Glutamatergic neuron (in vitro differentiated cells): ENCODE results near the gene NCOA7. TPM values are rescaled to one million over a fixed set of nuclear protein-coding genes. Genes with fewer than 3 reads are reported as not detected.
A peak's percentile ranks its signal among the peaks of the same experiment; 100 is the strongest.
"Not testable (repeated sequence)": the region's sequence is repeated elsewhere in the genome, so short reads cannot be mapped to it uniquely, and the experiment has no call there.

ENCODE experiments used
- DNase-seq: peaks from one replicate; pipeline ENCODE4 v3.0.0; 2022
- H3K27ac Mint-ChIP-seq: one replicate; pipeline ENCODE4 v1.8.0; 2020; ENCODE audit warnings: mild to moderate bottlenecking, mixed read lengths, inconsistent platforms; ENCODE audit not compliant: unreplicated experiment
- H3K27me3 Mint-ChIP-seq: one replicate; pipeline ENCODE4 v1.8.0; 2020; ENCODE audit warnings: mild to moderate bottlenecking, moderate library complexity, mixed read lengths, inconsistent platforms; ENCODE audit not compliant: unreplicated experiment
- H3K36me3 Mint-ChIP-seq: one replicate; pipeline ENCODE4 v1.8.0; 2020; ENCODE audit warnings: mild to moderate bottlenecking, mixed read lengths, inconsistent platforms; ENCODE audit not compliant: unreplicated experiment
- H3K4me1 Mint-ChIP-seq: one replicate; pipeline ENCODE4 v1.8.0; 2020; ENCODE audit warnings: mild to moderate bottlenecking, low read depth, mixed read lengths, inconsistent platforms; ENCODE audit not compliant: unreplicated experiment
- H3K4me3 Mint-ChIP-seq: one replicate; pipeline ENCODE4 v1.8.0; 2020; ENCODE audit warnings: mild to moderate bottlenecking, mixed read lengths, inconsistent platforms; ENCODE audit not compliant: unreplicated experiment
- H3K9me3 Mint-ChIP-seq: one replicate; pipeline ENCODE4 v1.8.0; 2020; ENCODE audit warnings: mild to moderate bottlenecking, moderate library complexity, mixed read lengths, inconsistent platforms; ENCODE audit not compliant: unreplicated experiment
- total RNA-seq: library from RNA; stranded (reverse); fragmentation: NEBNext Ultra II Directional; extraction: Animal tissue kit (Norgen Biotek cat#: 25700); gene quantifications from one replicate; pipeline ENCODE4 v1.2.1, GENCODE V29; 2021; ENCODE audit not compliant: unreplicated experiment
- TF ChIP-seq, protein P1 (sequence below): fragments of 200-600 bp; sonication (generic); IDR thresholded peaks from one replicate; pipeline ENCODE4 v1.5.0; 2021; ENCODE audit not compliant: partially characterized antibody, unreplicated experiment

The NCOA7 gene
- total RNA-seq, 1 donor from 2014 or later = 23.5 TPM

GRCh38 chr6:125968493-125968892, 177.7 kb downstream of the NCOA7 start:
- no peaks in the 10 kb centered on the region for H3K36me3 Mint-ChIP-seq
- TF ChIP-seq, protein P1, sequence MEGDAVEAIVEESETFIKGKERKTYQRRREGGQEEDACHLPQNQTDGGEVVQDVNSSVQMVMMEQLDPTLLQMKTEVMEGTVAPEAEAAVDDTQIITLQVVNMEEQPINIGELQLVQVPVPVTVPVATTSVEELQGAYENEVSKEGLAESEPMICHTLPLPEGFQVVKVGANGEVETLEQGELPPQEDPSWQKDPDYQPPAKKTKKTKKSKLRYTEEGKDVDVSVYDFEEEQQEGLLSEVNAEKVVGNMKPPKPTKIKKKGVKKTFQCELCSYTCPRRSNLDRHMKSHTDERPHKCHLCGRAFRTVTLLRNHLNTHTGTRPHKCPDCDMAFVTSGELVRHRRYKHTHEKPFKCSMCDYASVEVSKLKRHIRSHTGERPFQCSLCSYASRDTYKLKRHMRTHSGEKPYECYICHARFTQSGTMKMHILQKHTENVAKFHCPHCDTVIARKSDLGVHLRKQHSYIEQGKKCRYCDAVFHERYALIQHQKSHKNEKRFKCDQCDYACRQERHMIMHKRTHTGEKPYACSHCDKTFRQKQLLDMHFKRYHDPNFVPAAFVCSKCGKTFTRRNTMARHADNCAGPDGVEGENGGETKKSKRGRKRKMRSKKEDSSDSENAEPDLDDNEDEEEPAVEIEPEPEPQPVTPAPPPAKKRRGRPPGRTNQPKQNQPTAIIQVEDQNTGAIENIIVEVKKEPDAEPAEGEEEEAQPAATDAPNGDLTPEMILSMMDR = no peak
- H3K4me3 Mint-ChIP-seq = no peak overlapping the region
- H3K4me1 Mint-ChIP-seq = no peaks in the 10 kb centered on the region
- no peak for DNase-seq
- peaks cover 1% of the 10 kb centered on the region for H3K9me3 Mint-ChIP-seq
- H3K27ac Mint-ChIP-seq = no peak overlapping the region
- no peaks in the 10 kb centered on the region for H3K27me3 Mint-ChIP-seq

DNA sequence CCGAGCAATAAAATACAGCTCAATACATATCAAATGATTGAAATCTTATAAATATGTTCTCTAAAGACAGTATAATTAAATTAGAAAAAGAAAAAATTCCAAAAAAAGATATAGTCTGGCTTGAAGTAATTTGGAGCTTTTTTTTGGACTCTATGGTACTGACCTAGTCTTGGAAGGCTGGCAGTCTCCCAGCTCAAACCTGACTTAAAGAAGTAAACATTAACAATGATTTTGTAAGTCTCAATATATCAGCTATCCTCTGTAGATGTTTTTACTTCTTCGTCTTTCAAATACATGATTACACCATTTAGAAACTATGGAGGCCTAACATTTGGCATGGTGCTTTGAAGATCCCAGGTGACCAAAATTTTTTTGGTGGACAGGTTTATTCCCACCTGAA, 180.0 kb downstream of the NCOA7 start:
- Mint-ChIP-seq H3K9me3 (no peaks in the 10 kb centered on the region), H3K4me1 (no peaks in the 10 kb centered on the region), H3K27me3 (no peaks in the 10 kb centered on the region), H3K4me3 (no peak overlapping the region), H3K27ac (no peak overlapping the region), H3K36me3 (no peaks in the 10 kb centered on the region)
- DNase-seq = no peak
- TF ChIP-seq, protein P1 = no peak

GRCh38 chr6:125972478-125972877, 181.7 kb downstream of the NCOA7 start:
- H3K4me3 Mint-ChIP-seq, H3K27me3 Mint-ChIP-seq, H3K4me1 Mint-ChIP-seq, DNase-seq, H3K36me3 Mint-ChIP-seq, H3K9me3 Mint-ChIP-seq, H3K27ac Mint-ChIP-seq: not testable (repeated sequence)

DNA sequence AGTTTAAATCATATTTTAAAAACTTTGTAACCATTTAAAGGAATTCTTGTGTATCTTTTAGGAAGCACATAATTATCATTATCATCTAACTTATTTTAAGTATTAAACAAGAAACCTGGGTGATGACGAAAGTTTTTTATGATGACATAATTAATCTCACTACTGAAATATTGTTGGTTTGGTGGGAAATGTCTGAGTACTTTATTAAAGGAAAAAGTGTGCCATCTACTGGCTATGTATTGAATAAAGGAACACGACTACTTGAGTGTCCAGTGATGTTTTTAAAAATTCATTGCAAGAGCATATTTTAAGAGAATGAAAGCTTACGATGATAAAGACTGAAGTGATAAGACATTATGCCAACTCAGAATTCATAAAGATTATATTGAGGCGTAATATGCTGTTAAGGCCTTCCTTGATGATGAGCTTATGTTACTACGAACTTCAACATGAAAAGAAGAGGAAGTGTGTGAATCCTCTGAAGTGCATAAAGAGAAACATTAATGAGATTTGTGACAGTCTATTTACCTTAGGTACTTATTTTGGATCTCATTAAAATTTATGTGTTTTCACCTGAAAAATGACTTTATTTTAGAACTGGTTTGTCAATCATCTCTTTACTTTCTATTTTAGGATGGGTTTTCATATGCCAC, 183.6 kb downstream of the NCOA7 start:
- no peak overlapping the region for H3K4me3 Mint-ChIP-seq
- no peak for DNase-seq
- TF ChIP-seq, protein P1 = peak; percentile 52
- no peaks in the 10 kb centered on the region for H3K9me3 Mint-ChIP-seq
- no peak overlapping the region for H3K27ac Mint-ChIP-seq
- no peaks in the 10 kb centered on the region for H3K36me3 Mint-ChIP-seq
- no peaks in the 10 kb centered on the region for H3K4me1 Mint-ChIP-seq
- no peaks in the 10 kb centered on the region for H3K27me3 Mint-ChIP-seq

GRCh38 chr6:125979101-125979500, 188.3 kb downstream of the NCOA7 start:
- Mint-ChIP-seq H3K9me3 (no peaks in the 10 kb centered on the region), H3K4me3 (no peak overlapping the region), H3K4me1 (no peaks in the 10 kb centered on the region), H3K36me3 (no peaks in the 10 kb centered on the region), H3K27me3 (no peaks in the 10 kb centered on the region), H3K27ac (no peak overlapping the region)
- no peak for DNase-seq
- TF ChIP-seq, protein P1 = no peak

Other genes starting within 250 kb of the NCOA7 start
- 2.1 TPM for gene HEY2, start 41.3 kb upstream of the NCOA7 start, total RNA-seq
- 18.2 TPM for gene HINT3, start 165.8 kb downstream of the NCOA7 start, total RNA-seq
- gene TRMT11, start 195.6 kb downstream of the NCOA7 start, total RNA-seq = 27.7 TPM